ENCODE measurements around the gene STEAP2.
"Not testable (repeated sequence)": the region's sequence is repeated elsewhere in the genome, so short reads cannot be mapped to it uniquely, and the experiment has no call there.

Gene STEAP2

GRCh38 chr7:90211391-90212148 is at the start of gene STEAP2:
STEAP2 (plus strand) TSS chr7:90211740; CDS start chr7:90225083, 13,343 bp downstream.
- FAIRE-seq = no peak
- DNase-seq (ENCODE audit: extremely low spot score, insufficient read length, low read depth) = no peak

GRCh38 chr7:90163534-90163933 is 48.0 kb upstream of the STEAP2 start:
- DNase-seq (ENCODE audit: extremely low spot score, insufficient read length, low read depth) (no peak), FAIRE-seq (no peak)

GRCh38 chr7:90165724-90166123 is 45.8 kb upstream of the STEAP2 start:
- FAIRE-seq (no peak), DNase-seq (ENCODE audit: extremely low spot score, insufficient read length, low read depth) (no peak)

DNA sequence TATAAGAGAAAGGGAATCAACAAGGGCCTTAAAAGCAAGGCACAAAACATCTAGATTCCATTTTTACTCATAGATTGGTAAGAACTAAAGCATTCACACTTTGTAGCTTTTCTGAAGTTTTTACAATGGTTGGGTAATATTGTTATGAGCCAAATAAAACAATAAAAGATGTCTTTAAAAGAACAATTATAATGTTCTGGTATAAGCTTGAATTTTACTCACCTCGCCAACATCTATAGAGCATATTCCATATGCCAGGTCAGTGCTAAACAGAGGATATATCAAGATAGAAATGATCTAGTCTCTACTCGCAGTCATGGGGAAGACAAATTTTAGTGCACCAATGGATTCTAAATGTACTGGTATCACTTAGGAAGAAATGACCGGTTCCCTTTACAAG is 45.4 kb upstream of the STEAP2 start:
- FAIRE-seq (no peak), DNase-seq (ENCODE audit: extremely low spot score, insufficient read length, low read depth) (no peak)

DNA sequence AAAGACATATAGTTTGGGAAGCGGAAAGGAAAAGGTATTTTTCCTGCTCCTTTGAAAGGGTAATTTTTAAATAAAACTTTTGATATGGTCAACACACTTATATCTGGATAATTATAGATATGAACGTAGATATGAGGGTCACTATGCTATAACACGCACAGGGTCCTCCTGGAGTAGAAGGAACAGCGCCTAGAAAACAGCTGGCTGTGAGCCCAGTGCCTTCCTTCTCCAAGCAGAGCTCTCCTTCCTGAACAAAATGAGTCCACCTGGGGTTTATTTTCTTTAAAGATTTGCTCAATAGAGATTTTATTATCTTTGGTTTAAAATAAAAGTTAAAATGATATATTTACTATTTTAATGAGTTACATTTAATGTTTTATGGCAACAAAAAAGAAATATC is 44.2 kb upstream of the STEAP2 start:
- DNase-seq (ENCODE audit: extremely low spot score, insufficient read length, low read depth) = no peak
- no peak for FAIRE-seq

GRCh38 chr7:90169891-90170290 is 41.6 kb upstream of the STEAP2 start:
- no peak for FAIRE-seq
- no peak for DNase-seq (ENCODE audit: extremely low spot score, insufficient read length, low read depth)

- DNase-seq (ENCODE audit: extremely low spot score, insufficient read length, low read depth) (no peak), FAIRE-seq (no peak)
These were observed 39.4 kb upstream of the STEAP2 start for GRCh38 chr7:90172121-90172520.

DNA sequence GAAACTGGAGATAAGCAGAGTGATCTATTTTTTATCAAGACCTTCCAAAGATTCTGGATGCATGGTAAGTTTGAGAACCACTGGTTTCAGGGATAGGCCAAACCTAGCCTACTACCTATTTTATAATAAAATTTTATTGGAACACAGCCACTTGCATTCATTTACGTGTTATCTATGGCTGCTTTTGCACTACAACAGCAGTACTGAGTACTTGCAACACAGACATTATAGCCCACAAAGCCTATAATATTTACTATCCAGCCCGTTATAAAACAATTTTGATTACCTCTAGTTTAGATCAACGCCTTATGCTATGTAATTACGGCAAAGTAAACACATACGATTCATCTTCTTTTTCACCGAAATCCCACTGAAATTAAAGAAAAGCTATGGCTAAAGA is 38.9 kb upstream of the STEAP2 start:
- DNase-seq (ENCODE audit: extremely low spot score, insufficient read length, low read depth) (no peak), FAIRE-seq (no peak)

DNA sequence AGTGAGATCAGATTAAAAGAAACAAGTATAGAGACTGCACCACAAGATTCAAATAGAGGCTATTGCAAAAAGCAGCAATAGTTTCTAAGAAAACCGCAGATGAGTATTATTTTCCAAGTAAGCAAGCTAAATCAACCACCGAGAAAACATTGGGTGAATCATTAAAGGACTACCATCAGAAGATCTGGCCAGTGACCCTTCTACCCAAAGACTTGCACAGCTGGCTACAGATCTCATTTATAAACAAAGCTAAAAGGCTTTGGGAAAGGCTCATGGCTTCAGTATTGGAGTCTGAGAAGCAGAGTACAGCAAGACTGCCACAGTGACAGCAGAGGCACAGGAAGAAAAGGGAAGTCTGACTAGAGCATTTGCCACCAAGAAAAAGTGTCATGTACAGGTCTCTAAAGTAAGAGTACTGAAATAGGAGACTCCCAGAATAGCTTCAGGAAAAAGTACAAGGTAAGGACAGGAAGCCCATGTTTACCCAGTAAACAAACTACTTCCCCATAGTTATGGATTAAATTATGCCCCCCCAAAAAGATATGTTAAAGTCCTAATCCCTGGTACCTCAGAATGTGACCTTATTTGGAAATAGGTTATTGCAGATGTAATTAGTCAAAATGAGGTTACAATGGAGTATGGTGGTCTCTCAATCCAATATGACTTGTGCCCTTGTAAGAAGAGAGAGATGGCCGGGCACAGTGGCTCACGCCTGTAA is 38.3 kb upstream of the STEAP2 start:
- FAIRE-seq (peak; percentile 85), DNase-seq (ENCODE audit: extremely low spot score, insufficient read length, low read depth) (no peak)

- DNase-seq (ENCODE audit: extremely low spot score, insufficient read length, low read depth) (no peak), FAIRE-seq (no peak)
These were observed 35.9 kb upstream of the STEAP2 start for GRCh38 chr7:90175667-90176066.

DNA sequence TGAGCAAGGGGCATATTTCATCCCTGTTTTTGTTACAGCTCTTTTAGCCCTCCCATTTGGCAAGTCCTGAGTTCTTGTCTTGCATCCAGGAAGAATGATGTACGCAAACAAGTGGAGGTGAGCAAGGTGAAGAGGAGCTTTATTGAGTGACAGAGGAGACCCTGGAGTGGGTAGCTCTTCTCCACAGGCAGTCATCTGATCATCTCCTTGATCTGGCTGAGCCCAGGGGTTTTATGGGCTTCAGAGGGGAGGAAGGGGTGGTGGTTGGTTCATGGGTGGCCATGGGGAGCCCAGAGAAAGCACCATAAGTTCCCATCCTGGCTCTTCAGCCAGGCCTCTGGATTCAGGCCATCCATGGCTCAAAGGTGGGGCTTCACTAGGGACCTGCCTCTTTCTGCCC is 35.3 kb upstream of the STEAP2 start:
- no peak for FAIRE-seq
- DNase-seq (ENCODE audit: extremely low spot score, insufficient read length, low read depth) = no peak

GRCh38 chr7:90178166-90178565 is 33.4 kb upstream of the STEAP2 start:
- DNase-seq (ENCODE audit: extremely low spot score, insufficient read length, low read depth) (no peak), FAIRE-seq (no peak)

GRCh38 chr7:90178679-90179278 is 32.8 kb upstream of the STEAP2 start:
- DNase-seq (ENCODE audit: extremely low spot score, insufficient read length, low read depth) = no peak
- peak; percentile 79 for FAIRE-seq

GRCh38 chr7:90180011-90180585 is 31.4 kb upstream of the STEAP2 start:
- FAIRE-seq (peak; percentile 56), DNase-seq (ENCODE audit: extremely low spot score, insufficient read length, low read depth) (no peak)

DNA sequence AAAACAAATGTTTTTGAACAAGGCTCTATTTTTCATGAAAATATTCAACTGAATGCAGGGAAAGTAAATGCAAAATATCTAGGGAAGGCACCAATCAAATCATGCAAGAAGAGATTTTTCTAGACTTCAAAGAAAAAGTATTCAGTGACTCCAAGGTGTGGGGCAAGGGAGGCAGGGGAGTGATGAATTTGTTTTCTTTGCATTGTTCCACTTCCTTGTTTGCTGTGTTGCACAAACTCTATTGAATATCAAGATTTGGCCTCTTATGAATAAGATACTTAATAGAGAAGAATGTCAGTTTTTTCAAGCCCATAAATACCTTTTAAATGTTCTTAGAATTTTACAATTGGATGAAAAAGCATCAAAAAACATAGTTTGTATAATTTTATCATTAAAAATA is 30.9 kb upstream of the STEAP2 start:
- DNase-seq (ENCODE audit: extremely low spot score, insufficient read length, low read depth) = no peak
- peak; percentile 66 for FAIRE-seq

- peak; percentile 66 for FAIRE-seq
These were observed 30.1 kb upstream of the STEAP2 start for GRCh38 chr7:90181485-90181884.

GRCh38 chr7:90186290-90186689 is 25.2 kb upstream of the STEAP2 start:
- FAIRE-seq; DNase-seq (ENCODE audit: extremely low spot score, insufficient read length, low read depth): not testable (repeated sequence)

More at GRCh38 chr7:90181485-90181884, 30.1 kb upstream of the STEAP2 start:
- no peak for DNase-seq (ENCODE audit: extremely low spot score, insufficient read length, low read depth)

DNA sequence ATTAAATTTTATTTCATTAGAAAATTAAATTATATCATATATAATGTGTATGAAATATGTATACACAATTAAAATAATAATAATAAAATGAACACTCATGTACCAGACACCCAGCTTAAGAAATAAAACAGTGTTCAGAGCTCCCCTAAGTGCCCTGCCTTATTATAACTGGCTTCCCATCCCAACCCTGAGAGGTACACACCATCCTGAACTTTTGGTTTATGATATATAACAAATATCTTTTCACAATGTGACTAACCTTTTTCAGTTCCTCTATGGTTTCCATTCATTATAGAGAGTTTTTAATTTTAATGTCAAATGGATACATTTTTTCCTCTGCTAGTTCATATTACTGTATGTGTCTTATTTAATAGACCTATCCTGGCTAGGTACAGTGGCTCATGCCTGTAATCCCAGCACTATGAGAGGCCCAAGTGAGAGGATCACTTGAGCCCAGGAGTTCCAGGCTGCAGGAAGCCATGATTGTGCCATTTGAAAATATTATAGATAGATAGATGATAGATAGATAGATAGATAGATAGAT is 24.0 kb upstream of the STEAP2 start:
- no peak for FAIRE-seq
- DNase-seq (ENCODE audit: extremely low spot score, insufficient read length, low read depth) = no peak

DNA sequence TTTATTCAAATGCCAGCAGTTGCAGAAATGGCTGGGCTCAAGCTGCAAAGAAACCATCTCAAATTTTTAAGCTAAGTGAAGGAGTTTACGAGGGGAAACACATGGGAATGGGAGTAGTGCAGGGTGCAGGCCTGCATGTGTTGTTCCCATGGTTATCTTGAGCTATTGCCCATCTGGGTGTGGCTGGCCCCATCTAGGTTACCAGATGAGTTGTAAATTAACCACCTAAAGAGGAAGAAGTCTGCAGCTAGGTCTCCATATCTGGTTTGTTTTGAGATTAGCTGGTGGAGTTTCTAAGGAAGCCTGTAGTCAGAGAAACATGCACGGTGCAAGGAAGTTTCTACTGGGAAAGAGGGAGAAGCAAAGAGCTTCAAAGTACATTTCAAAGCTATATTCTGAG is 23.3 kb upstream of the STEAP2 start:
- FAIRE-seq = peak; percentile 83
- no peak for DNase-seq (ENCODE audit: extremely low spot score, insufficient read length, low read depth)

DNA sequence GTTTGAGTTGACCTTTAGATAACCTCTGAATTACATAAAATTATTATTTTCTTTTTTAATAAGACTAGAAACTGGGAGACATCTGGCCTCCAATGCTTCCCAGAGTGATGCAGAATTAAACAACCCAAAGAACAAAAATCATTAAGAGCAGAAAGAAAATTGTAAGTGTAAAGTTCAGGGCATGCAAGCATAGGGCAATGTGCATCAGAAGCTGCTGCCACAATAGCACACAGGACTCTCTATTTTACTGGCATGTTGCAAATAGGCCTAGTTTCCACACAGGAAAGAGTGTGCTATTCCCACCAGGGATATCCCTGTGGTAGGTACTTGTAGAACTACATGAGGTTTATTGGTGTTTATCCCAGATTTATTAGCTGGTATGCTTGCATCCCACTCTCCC is 20.5 kb upstream of the STEAP2 start:
- FAIRE-seq (no peak), DNase-seq (ENCODE audit: extremely low spot score, insufficient read length, low read depth) (no peak)

DNA sequence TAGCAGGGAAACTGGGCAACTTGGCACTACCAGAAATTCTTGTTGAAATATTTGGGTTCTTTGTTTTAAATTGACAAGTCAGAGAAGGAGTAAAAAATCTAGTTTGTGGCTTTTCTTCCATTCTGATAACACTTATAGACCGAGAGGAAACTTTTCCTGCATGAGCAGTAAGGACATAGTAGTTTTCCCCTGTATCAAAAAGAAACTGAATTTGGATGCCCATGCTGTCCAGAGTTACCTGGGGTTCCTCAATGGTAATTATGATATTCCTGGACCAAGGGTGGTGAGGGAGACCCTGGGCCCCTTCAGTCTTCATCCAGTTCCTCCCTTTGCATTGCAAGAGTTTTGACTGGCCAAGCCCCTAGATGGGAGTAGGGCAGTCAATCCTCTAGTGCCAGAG is 19.9 kb upstream of the STEAP2 start:
- DNase-seq (ENCODE audit: extremely low spot score, insufficient read length, low read depth) = no peak
- no peak for FAIRE-seq
